AG09309 (cell line): Measurements from ENCODE around the gene EFNA4.

Source experiments
- DNase-seq: peaks from one replicate; pipeline ENCODE4 v3.0.0-alpha.2; 2010; ENCODE audit warnings: low read depth
- H3K4me3 ChIP-seq: 2 replicates; pipeline ENCODE4 v1.5.1; 2011; ENCODE audit warnings: mild to moderate bottlenecking, low read depth, low read length, moderate library complexity; ENCODE audit not compliant: control insufficient read depth
- CTCF ChIP-seq: IDR thresholded peaks from 2 replicates; pipeline ENCODE4 v1.5.1; 2011; ENCODE audit warnings: mild to moderate bottlenecking, low read depth, low read length, inconsistent platforms; ENCODE audit not compliant: insufficient read depth, control insufficient read depth; ENCODE audit errors: missing control alignments

The EFNA4 gene

GRCh38 chr1:155051777-155052398 is 11.7 kb upstream of the EFNA4 start:
- H3K4me3 ChIP-seq = peak overlapping the region; percentile 76
- DNase-seq = no peak
- no peak for TF ChIP-seq CTCF

DNA sequence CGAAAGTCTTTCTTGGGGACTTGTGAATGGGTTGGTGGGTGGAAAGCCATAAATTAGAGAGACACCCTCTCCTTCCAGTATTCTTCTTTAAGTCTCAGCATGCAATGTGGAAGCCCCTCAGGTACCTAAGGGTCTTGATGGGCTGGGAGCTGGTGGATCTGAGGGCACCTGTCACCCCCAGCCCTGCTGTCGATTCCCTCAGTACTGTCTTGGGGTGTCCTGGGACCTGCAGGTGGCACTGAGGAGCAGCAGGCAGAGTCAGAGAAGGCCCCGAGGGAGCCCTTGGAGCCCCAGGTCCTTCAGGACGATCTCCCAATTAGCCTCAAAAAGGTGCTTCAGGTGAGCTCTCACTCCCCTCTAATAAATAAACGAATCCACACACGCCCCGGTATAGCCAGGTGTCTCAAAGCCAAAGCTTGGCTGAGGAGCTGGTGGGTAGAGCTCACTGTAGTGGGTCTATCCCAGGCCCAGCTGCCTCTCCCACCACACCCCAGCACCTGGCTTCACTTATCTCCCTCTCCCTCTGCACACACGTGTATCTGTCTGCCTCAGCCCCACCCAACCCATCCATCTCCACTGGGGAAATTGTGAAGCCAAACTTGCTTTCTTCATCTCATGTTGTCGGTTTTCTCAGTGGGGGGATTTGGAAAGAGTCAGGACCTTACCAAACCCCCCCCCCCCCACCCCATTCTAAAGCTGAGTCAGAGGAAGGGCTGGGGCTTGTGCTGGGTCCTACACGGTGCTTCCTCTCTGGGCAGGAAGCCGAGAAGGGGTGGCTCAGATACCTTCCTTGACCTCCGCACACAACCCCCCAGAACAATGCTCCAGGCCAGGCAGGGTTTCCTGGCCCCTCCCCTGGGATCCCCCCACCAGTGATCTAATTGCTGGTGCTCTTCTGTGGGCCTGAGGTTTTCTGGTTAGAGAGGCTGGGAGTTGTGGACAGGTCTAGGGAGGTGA is 10.8 kb upstream of the EFNA4 start:
- DNase-seq = no peak
- peak; percentile 46 for TF ChIP-seq CTCF
- peak overlapping the region; percentile 76 for H3K4me3 ChIP-seq

- no peak for TF ChIP-seq CTCF
- H3K4me3 ChIP-seq = no peak overlapping the region
- no peak for DNase-seq
These were observed 9.9 kb upstream of the EFNA4 start for GRCh38 chr1:155053531-155054105.

GRCh38 chr1:155057104-155057503 is 6.4 kb upstream of the EFNA4 start:
- TF ChIP-seq CTCF = no peak
- H3K4me3 ChIP-seq = no peak overlapping the region
- no peak for DNase-seq

GRCh38 chr1:155057788-155058211 is 5.7 kb upstream of the EFNA4 start:
- TF ChIP-seq CTCF = no peak
- no peak for DNase-seq
- H3K4me3 ChIP-seq = no peak overlapping the region

DNA sequence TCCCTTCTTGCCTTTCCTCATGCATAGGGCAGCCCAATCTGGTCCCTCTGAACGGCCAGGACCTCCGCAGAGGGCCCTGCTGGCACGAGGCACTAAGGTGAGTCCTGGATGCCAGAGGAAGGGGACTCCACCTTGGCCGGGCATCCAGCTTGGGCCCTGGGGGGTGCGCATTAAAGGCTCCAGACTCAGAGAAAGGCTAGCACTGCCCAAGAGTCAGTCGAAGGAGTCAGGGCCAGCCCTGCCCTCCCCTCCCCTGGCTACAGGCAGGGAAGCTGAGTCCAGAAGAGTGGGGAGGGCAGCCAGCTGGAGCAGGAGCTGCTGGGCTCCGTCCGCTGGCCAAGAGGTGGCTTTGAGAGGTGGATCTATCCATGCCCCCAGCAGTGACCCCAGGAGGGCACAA is 2.8 kb upstream of the EFNA4 start:
- no peak for DNase-seq
- no peak for TF ChIP-seq CTCF
- H3K4me3 ChIP-seq = no peak overlapping the region
